ENCODE measurements around the gene SUSD5.
A peak's percentile ranks its signal among the peaks of the same experiment; 100 is the strongest.
"Not testable (repeated sequence)": the region's sequence is repeated elsewhere in the genome, so short reads cannot be mapped to it uniquely, and the experiment has no call there.

SUSD5 gene

GRCh38 chr3:33146791-33147445 lies 71.7 kb downstream of the SUSD5 start:
- no peak for DNase-seq

GRCh38 chr3:33145901-33146580 lies 72.6 kb downstream of the SUSD5 start:
- no peak for DNase-seq

GRCh38 chr3:33145221-33145900 lies 73.2 kb downstream of the SUSD5 start:
- no peak for DNase-seq

- DNase-seq: peak; percentile 20
These were observed 74.2 kb downstream of the SUSD5 start for GRCh38 chr3:33144433-33144832.

- DNase-seq: no peak
These were observed 77.6 kb downstream of the SUSD5 start for GRCh38 chr3:33141006-33141405.

GRCh38 chr3:33139996-33140395 lies 78.6 kb downstream of the SUSD5 start:
- no peak for DNase-seq

- DNase-seq: not testable (repeated sequence)
These were observed 79.5 kb downstream of the SUSD5 start for GRCh38 chr3:33139006-33139623.

GRCh38 chr3:33137691-33138090 lies 80.9 kb downstream of the SUSD5 start:
- DNase-seq: no peak

- DNase-seq: no peak
These were observed 84.5 kb downstream of the SUSD5 start for GRCh38 chr3:33134026-33134625.

- no peak for DNase-seq
These were observed 86.6 kb downstream of the SUSD5 start for GRCh38 chr3:33132019-33132360.

- DNase-seq: peak; percentile 58
These were observed 87.1 kb downstream of the SUSD5 start for GRCh38 chr3:33131331-33132018.

GRCh38 chr3:33130144-33130543 lies 88.5 kb downstream of the SUSD5 start:
- no peak for DNase-seq

GRCh38 chr3:33128706-33129105 lies 89.9 kb downstream of the SUSD5 start:
- no peak for DNase-seq

- DNase-seq: no peak
These were observed 92.8 kb downstream of the SUSD5 start for GRCh38 chr3:33125840-33126239.

GRCh38 chr3:33124638-33125037 lies 94.0 kb downstream of the SUSD5 start:
- no peak for DNase-seq

- DNase-seq: no peak
These were observed 95.6 kb downstream of the SUSD5 start for GRCh38 chr3:33122991-33123390.

GRCh38 chr3:33119891-33120290 lies 98.7 kb downstream of the SUSD5 start:
- no peak for DNase-seq

- DNase-seq: no peak
These were observed 101.1 kb downstream of the SUSD5 start for GRCh38 chr3:33117461-33117860.

- peak; percentile 26 for DNase-seq
These were observed 103.4 kb downstream of the SUSD5 start for GRCh38 chr3:33115024-33115768.

GRCh38 chr3:33114622-33115023 lies 104.0 kb downstream of the SUSD5 start:
- no peak for DNase-seq

GRCh38 chr3:33113772-33114621 lies 104.6 kb downstream of the SUSD5 start, which contains the start of gene CRTAP:
TSS of gene CRTAP (plus strand) at chr3:33114014. CDS start at chr3:33114078, 64 bp downstream.
- peak; percentile 89 for DNase-seq

Measured in CD4-positive, alpha-beta T cell treated with Interleukin-12 subunit alpha and Interleukin-12 subunit beta, for 1 hour (primary cell).